HepG2 (cell line): Measurements from ENCODE around the gene PPP2R5E. TPM values are rescaled to one million over a fixed set of nuclear protein-coding genes. Genes with fewer than 3 reads are reported as not detected.
A peak's percentile ranks its signal among the peaks of the same experiment; 100 is the strongest.

Experiments used
- ATAC-seq: fragments of 200-7000 bp; cut with Tn5 transposase; 3 replicates; pipeline ENCODE4 v1.9.1; 2020; ENCODE audit warnings: mild to moderate bottlenecking, moderate library complexity
- BruUV-seq: library from RNA; stranded (reverse); fragments of 400-500 nt; replicated peaks from 2 replicates; lab custom pipeline; 2021; lab: Mats Ljungman, UMichigan
- CTCF ChIA-PET: fragments of 300-600 bp; formaldehyde crosslinking; extraction: SDS; loops from one replicate; lab custom pipeline; 2021; ENCODE audit warnings: low total read pairs, inconsistent platforms, low intra/inter-chr PET ratio; lab: Yijun Ruan, JAX
- POLR2A ChIA-PET: fragments of 350-600 bp; sonication (Branson Sonifier 250); formaldehyde crosslinking; loops from one replicate; lab custom pipeline; 2020; ENCODE audit warnings: antibody characterized with exemption, inconsistent platforms; lab: Yijun Ruan, JAX
- DNase-seq: peaks from one replicate; pipeline ENCODE4 v3.0.0-alpha.2; 2015; ENCODE audit warnings: low spot score
- FAIRE-seq: peaks from 3 replicates; lab custom pipeline; 2011; peaks lifted over from hg19 to GRCh38; lab: Jason Lieb, UNC
- H2AFZ ChIP-seq: one replicate; pipeline ENCODE4 v1.6.1; 2011; ENCODE audit warnings: low read length, inconsistent platforms
- H3K27ac ChIP-seq: fragments of 300-600 bp; 3 replicates; pipeline ENCODE4 v1.8.0; 2011; ENCODE audit warnings: mixed run types, mild to moderate bottlenecking, mixed read lengths, low read length, inconsistent platforms; ENCODE audit not compliant: insufficient read depth; ENCODE audit errors: extremely low read length
- H3K27me3 ChIP-seq, 2 experiments: fragments of 200-600 bp in 1 of 2; 2 replicates in 1 of 2; 3 replicates in 1 of 2; pipeline versions ENCODE4 v1.6.0 to v1.8.0; 2011; ENCODE audit warnings: low read length in 2 of 2, mild to moderate bottlenecking in 2 of 2, moderate library complexity in 2 of 2, inconsistent platforms in 1 of 2; ENCODE audit not compliant: insufficient read depth in 2 of 2, control insufficient read depth in 1 of 2
- H3K36me3 ChIP-seq, 2 experiments: fragments of 200-600 bp in 1 of 2; replicated peaks in 1 of 2; 2 replicates in 1 of 2; 3 replicates in 1 of 2; pipeline versions ENCODE4 v1.5.1 to v1.8.0; 2011; ENCODE audit warnings: low read length in 2 of 2, inconsistent platforms in 1 of 2; ENCODE audit not compliant: insufficient read depth in 2 of 2, control insufficient read depth in 1 of 2
- H3K4me1 ChIP-seq: 2 replicates; pipeline ENCODE4 v1.5.1; 2012; ENCODE audit warnings: low read length, inconsistent platforms; ENCODE audit not compliant: insufficient read depth
- H3K4me2 ChIP-seq: 2 replicates; pipeline ENCODE4 v1.6.0; 2011; ENCODE audit warnings: low read depth, low read length, inconsistent platforms
- H3K4me3 ChIP-seq, 3 experiments: fragments of 200-600 bp in 1 of 3; sonication (generic), shearing (Covaris generic) in 1 of 3; replicated peaks in 1 of 3; 2 replicates each; pipeline ENCODE4 v1.5.1; 2011 to 2016; ENCODE audit warnings: low read length in 3 of 3, inconsistent platforms in 2 of 3, low read depth in 2 of 3, mild to moderate bottlenecking in 2 of 3, control low read depth in 1 of 3, mixed read lengths in 1 of 3; ENCODE audit not compliant: insufficient read depth in 1 of 3
- H3K79me2 ChIP-seq: one replicate; pipeline ENCODE4 v1.6.1; 2011; ENCODE audit warnings: low read length, inconsistent platforms; ENCODE audit not compliant: insufficient read depth
- H3K9ac ChIP-seq: 2 replicates; pipeline ENCODE4 v1.6.0; 2011; ENCODE audit warnings: mild to moderate bottlenecking, low read depth, low read length, inconsistent platforms; ENCODE audit not compliant: insufficient read depth
- H3K9me3 ChIP-seq: 2 replicates; pipeline ENCODE4 v1.5.1; 2012; ENCODE audit warnings: mild to moderate bottlenecking, low read length
- H4K20me1 ChIP-seq: 2 replicates; pipeline ENCODE4 v1.6.0; 2011; ENCODE audit warnings: inconsistent platforms, mild to moderate bottlenecking, low read length, moderate library complexity; ENCODE audit not compliant: insufficient read depth
- ATF4 ChIP-seq, 2 experiments: fragments of 450-650 bp in 1 of 2; sonication (generic) in 1 of 2; formaldehyde crosslinking; IDR thresholded peaks; 2 replicates each; pipeline versions ENCODE4 v1.5.0 to v1.8.0; 2020 to 2022; ENCODE audit warnings: mild to moderate bottlenecking in 1 of 2, missing genetic modification reagents in 1 of 2
- DRAP1 ChIP-seq: IDR thresholded peaks from 2 replicates; pipeline ENCODE4 v1.6.1; 2016; ENCODE audit warnings: missing genetic modification reagents, missing compliant biosample characterization
- ERF ChIP-seq: IDR thresholded peaks from 2 replicates; pipeline ENCODE4 v1.6.1; 2018; ENCODE audit warnings: missing biosample characterization, missing genetic modification reagents
- FOSL2 ChIP-seq: sonication (generic); formaldehyde crosslinking; IDR thresholded peaks from 2 replicates; pipeline ENCODE4 v1.4.0; 2020; ENCODE audit warnings: missing genetic modification reagents
- MAFF ChIP-seq: IDR thresholded peaks from 2 replicates; pipeline ENCODE4 v1.6.1; 2011; ENCODE audit warnings: low read depth, low read length, improper control_type of control experiment
- MAFK ChIP-seq, 2 experiments: IDR thresholded peaks in 1 of 2; conservative IDR thresholded peaks in 1 of 2; 2 replicates each; pipeline ENCODE4 v1.6.1; 2011; ENCODE audit warnings: improper control_type of control experiment in 2 of 2, low read length in 2 of 2
- MAX ChIP-seq: IDR thresholded peaks from 2 replicates; pipeline ENCODE4 v1.6.1; 2012; ENCODE audit warnings: inconsistent platforms
- MED1 ChIP-seq: sonication (generic); formaldehyde crosslinking; IDR thresholded peaks from 2 replicates; pipeline ENCODE4 v1.4.0; 2020; ENCODE audit warnings: missing genetic modification reagents
- PPARG ChIP-seq: conservative IDR thresholded peaks from 2 replicates; pipeline ENCODE4 v1.6.1; 2016; ENCODE audit warnings: missing biosample characterization, missing genetic modification reagents
- SAP130 ChIP-seq: IDR thresholded peaks from 2 replicates; pipeline ENCODE4 v1.6.1; 2016; ENCODE audit warnings: low read depth
- SMC3 ChIP-seq: IDR thresholded peaks from 2 replicates; pipeline ENCODE4 v1.6.1; 2011; ENCODE audit warnings: low read length, improper control_type of control experiment
- TBX2 ChIP-seq: sonication (generic); formaldehyde crosslinking; IDR thresholded peaks from 2 replicates; pipeline ENCODE4 v1.5.0; 2020; ENCODE audit warnings: missing genetic modification reagents, mild to moderate bottlenecking, borderline replicate concordance
- ZBTB20 ChIP-seq: sonication (generic); formaldehyde crosslinking; IDR thresholded peaks from 2 replicates; pipeline ENCODE4 v1.8.1; 2023; ENCODE audit warnings: missing genetic modification reagents, low read depth, mild to moderate bottlenecking, borderline replicate concordance
- ZNF225 ChIP-seq: sonication (generic); formaldehyde crosslinking; IDR thresholded peaks from 2 replicates; pipeline ENCODE4 v1.4.0; 2020; ENCODE audit warnings: mild to moderate bottlenecking, missing genetic modification reagents
- ZNF253 ChIP-seq: sonication (generic); formaldehyde crosslinking; IDR thresholded peaks from 2 replicates; pipeline ENCODE4 v1.8.0; 2022; ENCODE audit warnings: mild to moderate bottlenecking, missing genetic modification reagents, borderline replicate concordance
- WGBS: methylation state at CpG from one replicate; pipeline ENCODE4 v1.1.6; 2017; ENCODE audit warnings: low lambda C conversion rate; 5-methylcytosine and 5-hydroxymethylcytosine counted together
- in situ Hi-C: cut with HindIII; loops from 2 replicates; pipeline ENCODE4 v1.10.0; 2017; ENCODE audit warnings: low pct_unique_long_range_greater_than_20kb; ENCODE audit not compliant: extremely low pct_ligation_motif_present
- intact Hi-C: fragments of 100-400 bp; cut with micrococcal nuclease; formaldehyde crosslinking; loops from one replicate; pipeline ENCODE4 v1.10.0; 2022; ENCODE audit not compliant: unreplicated experiment
- polyA plus RNA-seq, 8 experiments: library from polyadenylated mRNA; depleted of rRNA in 3 of 8; stranded (reverse) in 7 of 8; unstranded in 1 of 8; fragments of >200 nt; fragmentation: Illumina TruSeq in 4 of 8; extraction: Trizol in 4 of 8; gene quantifications; 2 replicates each; pipeline versions ENCODE4 v1.2.1 to v1.2.3, GENCODE V29; 2011 to 2016; ENCODE audit warnings: low read depth in 4 of 8, missing spikeins in 1 of 8, mixed read lengths in 1 of 8; ENCODE audit not compliant: insufficient read depth in 1 of 8
- total RNA-seq, 5 experiments: library from RNA; depleted of rRNA; stranded (reverse); fragments of >200 nt; fragmentation: Illumina TruSeq; extraction: Trizol; gene quantifications; 2 replicates each; pipeline ENCODE4 v1.2.3, GENCODE V29; 2016; ENCODE audit warnings: low read depth in 1 of 5
- TF ChIP-seq, protein P1 (sequence below): IDR thresholded peaks from 2 replicates; pipeline ENCODE4 v1.6.1; 2016

Gene PPP2R5E
- total and polyA plus RNA-seq, 2 of the 13 experiments (the other 11 are each of a cell fraction or from before 2014, with no cell fraction given) = 8.9 to 11.0 TPM

- BruUV-seq = no TSS peak
- H3K4me2 ChIP-seq = no peak overlapping the region
- no peaks in the 10 kb centered on the region for H4K20me1 ChIP-seq
- no peaks in the 10 kb centered on the region for H3K27me3 ChIP-seq
- in situ Hi-C loops (no loop called here), intact Hi-C loops (no loop called here)
- no peak overlapping the region for H3K4me3 ChIP-seq
- peaks cover 75% of the 10 kb centered on the region for H3K4me1 ChIP-seq
- DNase-seq (no peak), FAIRE-seq (no peak), ATAC-seq (no peak)
- 38% methylated on average over 1 of the region's 1 CpG for WGBS
- H3K36me3 ChIP-seq = no peaks in the 10 kb centered on the region
- no peak overlapping the region for H2AFZ ChIP-seq
- CTCF ChIA-PET = no interaction called here
- no peak overlapping the region for H3K9ac ChIP-seq
- TF ChIP-seq SAP130 (CRISPR knock-in tag) (peak; percentile 31; the same call in 1 of the 2 replicates), MAX (no peak), TBX2 (no peak), MAFF (peak; percentile 57), MED1 (CRISPR knock-in tag) (0 out of 2 replicates have a peak, but pooled peaks have one; percentile 26), ERF (CRISPR knock-in tag) (no peak), FOSL2 (CRISPR knock-in tag) (peak; percentile 89), ZBTB20 (no peak), ZNF253 (CRISPR knock-in tag) (no peak), MAFK (conservative IDR thresholded peaks at IDR 0.05 in 1 of 2, IDR thresholded peaks at IDR 0.05 in 1 of 2; ENCODE audit: low read length in 2 of 2) (peak; percentile 37 to 44; a peak in 3 of 4 replicates), ZNF225 (CRISPR knock-in tag) (no peak), SMC3 (no peak), ATF4 (CRISPR knock-in tag; IDR thresholded peaks at IDR 0.05) (peak in 1 of 2 experiments; percentile 45; a peak in 1 of 4 replicates), DRAP1 (CRISPR knock-in tag) (no peak), PPARG (CRISPR knock-in tag) (0 out of 2 replicates have a peak, but pooled peaks have one; percentile 34)
- TF ChIP-seq, protein P1, sequence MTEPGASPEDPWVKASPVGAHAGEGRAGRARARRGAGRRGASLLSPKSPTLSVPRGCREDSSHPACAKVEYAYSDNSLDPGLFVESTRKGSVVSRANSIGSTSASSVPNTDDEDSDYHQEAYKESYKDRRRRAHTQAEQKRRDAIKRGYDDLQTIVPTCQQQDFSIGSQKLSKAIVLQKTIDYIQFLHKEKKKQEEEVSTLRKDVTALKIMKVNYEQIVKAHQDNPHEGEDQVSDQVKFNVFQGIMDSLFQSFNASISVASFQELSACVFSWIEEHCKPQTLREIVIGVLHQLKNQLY (CRISPR knock-in tag) = peak; percentile 38; the same call in 1 of the 2 replicates
- H3K9me3 ChIP-seq = no peaks in the 10 kb centered on the region
- H3K79me2 ChIP-seq = peaks cover 66% of the 10 kb centered on the region
- POLR2A ChIA-PET = interaction anchor here (0.7 kb wide), 1 partner anchor 75 kb away, joined by 3 read pairs; no protein-coding TSS in a partner anchor
- H3K27ac ChIP-seq = no peak overlapping the region
Measured at GRCh38 chr14:63468294-63468693, 74.9 kb downstream of the PPP2R5E start.
